Nephron (organoid): Measurements from ENCODE around the gene DNAJC22.
"Not testable (repeated sequence)": the region's sequence is repeated elsewhere in the genome, so short reads cannot be mapped to it uniquely, and the experiment has no call there.

Experiments
- H3K27ac Mint-ChIP-seq, 3 experiments: 2 replicates each; pipeline ENCODE4 v1.8.0; 2020; ENCODE audit warnings: mixed read lengths in 3 of 3, mild to moderate bottlenecking in 2 of 3, moderate library complexity in 1 of 3
- H3K27me3 Mint-ChIP-seq: 2 replicates; pipeline ENCODE4 v1.8.0; 2021; ENCODE audit warnings: low read depth, mild to moderate bottlenecking, moderate library complexity, mixed read lengths
- H3K36me3 Mint-ChIP-seq: 2 replicates; pipeline ENCODE4 v1.8.0; 2020; ENCODE audit warnings: low read depth, mixed read lengths
- H3K4me1 Mint-ChIP-seq: 2 replicates; pipeline ENCODE4 v1.8.0; 2020; ENCODE audit warnings: mixed read lengths
- H3K4me3 Mint-ChIP-seq, 3 experiments: 2 replicates each; pipeline ENCODE4 v1.8.0; 2020; ENCODE audit warnings: mild to moderate bottlenecking in 3 of 3, mixed read lengths in 3 of 3, moderate library complexity in 2 of 3
- H3K9me3 Mint-ChIP-seq: 2 replicates; pipeline ENCODE4 v1.8.0; 2020; ENCODE audit warnings: mixed read lengths
- TF ChIP-seq, protein P1 (sequence below), 3 experiments: fragments of 200-600 bp; sonication (generic); IDR thresholded peaks; one replicate each; pipeline ENCODE4 v1.5.0; 2021; ENCODE audit warnings: antibody characterized with exemption in 3 of 3; ENCODE audit not compliant: unreplicated experiment in 3 of 3

Gene DNAJC22

DNA sequence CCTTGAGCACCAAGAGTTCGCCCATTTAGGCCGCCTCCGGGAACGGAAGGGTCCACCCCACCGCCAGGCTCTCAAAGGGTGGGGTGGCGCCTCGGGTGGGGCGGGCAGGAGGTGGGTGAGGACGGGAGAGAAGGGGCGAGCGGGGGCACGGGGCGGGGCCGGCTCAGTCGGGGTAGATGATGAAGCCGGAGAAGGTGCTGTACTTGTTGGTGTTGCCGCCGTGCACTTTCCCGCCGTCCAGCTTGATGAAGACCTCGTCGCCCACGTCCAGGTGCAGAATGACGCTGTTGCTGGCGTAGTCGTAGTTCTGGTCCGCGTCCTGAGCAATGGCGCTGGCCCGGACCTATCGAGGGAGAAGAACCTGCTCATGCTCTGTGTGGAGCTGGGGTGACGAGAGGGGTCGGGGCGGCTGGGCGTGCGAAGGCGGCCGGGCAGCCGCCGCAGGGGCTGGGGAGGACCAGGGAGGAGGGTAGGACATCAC, 13.8 kb upstream of the DNAJC22 start:
- H3K4me1 Mint-ChIP-seq, result peaks cover 29% of the 10 kb centered on the region
- H3K27ac Mint-ChIP-seq, result no peak overlapping the region
- TF ChIP-seq, protein P1, sequence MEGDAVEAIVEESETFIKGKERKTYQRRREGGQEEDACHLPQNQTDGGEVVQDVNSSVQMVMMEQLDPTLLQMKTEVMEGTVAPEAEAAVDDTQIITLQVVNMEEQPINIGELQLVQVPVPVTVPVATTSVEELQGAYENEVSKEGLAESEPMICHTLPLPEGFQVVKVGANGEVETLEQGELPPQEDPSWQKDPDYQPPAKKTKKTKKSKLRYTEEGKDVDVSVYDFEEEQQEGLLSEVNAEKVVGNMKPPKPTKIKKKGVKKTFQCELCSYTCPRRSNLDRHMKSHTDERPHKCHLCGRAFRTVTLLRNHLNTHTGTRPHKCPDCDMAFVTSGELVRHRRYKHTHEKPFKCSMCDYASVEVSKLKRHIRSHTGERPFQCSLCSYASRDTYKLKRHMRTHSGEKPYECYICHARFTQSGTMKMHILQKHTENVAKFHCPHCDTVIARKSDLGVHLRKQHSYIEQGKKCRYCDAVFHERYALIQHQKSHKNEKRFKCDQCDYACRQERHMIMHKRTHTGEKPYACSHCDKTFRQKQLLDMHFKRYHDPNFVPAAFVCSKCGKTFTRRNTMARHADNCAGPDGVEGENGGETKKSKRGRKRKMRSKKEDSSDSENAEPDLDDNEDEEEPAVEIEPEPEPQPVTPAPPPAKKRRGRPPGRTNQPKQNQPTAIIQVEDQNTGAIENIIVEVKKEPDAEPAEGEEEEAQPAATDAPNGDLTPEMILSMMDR (IDR thresholded peaks at IDR 0.05; ENCODE audit: unreplicated experiment in 3 of 3), result no peak
- no peaks in the 10 kb centered on the region for H3K9me3 Mint-ChIP-seq
- H3K4me3 Mint-ChIP-seq, result no peak overlapping the region
- peaks cover 52% of the 10 kb centered on the region for H3K27me3 Mint-ChIP-seq
- peaks cover 10% of the 10 kb centered on the region for H3K36me3 Mint-ChIP-seq

DNA sequence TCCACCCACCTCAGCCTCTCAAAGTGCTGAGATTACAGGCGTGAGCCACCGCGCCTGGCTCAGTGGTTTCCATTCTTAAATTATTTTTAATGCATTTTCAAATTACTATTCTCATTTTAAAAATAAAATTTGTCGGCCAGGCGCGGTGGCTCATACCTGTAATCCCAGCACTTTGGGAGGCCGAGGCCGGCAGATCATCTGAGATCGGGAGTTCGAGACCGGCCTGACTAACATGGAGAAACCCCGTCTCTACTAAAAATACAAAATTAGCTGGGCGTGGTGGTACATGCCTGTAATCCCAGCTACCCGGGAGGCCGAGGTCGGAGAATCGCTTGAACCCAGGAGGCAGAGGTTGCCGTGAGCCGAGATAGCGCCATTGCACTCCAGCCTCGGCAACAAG, 12.9 kb upstream of the DNAJC22 start:
- H3K4me3 Mint-ChIP-seq, H3K9me3 Mint-ChIP-seq, H3K27ac Mint-ChIP-seq, H3K36me3 Mint-ChIP-seq: not testable (repeated sequence)
- Mint-ChIP-seq H3K4me1 (peaks cover 38% of the 10 kb centered on the region), H3K27me3 (peaks cover 60% of the 10 kb centered on the region)

DNA sequence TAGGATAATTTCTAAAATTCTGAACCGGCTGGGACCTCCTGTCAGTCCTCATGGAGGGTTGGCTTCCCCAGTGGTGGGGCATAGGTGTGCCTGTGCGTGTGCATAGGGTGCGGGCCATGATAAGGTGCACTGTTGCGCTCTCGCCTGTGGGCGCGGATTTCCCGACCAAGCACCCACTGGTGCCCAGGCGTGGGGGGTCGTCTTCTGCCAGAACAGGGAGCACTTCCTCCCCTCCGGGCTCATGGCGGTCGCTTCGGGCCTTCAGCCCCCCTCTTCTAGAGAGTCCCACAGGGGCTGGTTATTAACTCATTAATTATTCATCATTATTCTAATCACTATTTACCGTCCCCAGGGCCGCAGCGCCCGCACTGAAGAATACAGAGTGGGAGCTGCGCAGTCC, 12.5 kb upstream of the DNAJC22 start:
- Mint-ChIP-seq H3K36me3 (peaks cover 4% of the 10 kb centered on the region), H3K4me3 (no peak overlapping the region), H3K9me3 (no peaks in the 10 kb centered on the region), H3K27ac (peak overlapping the region in 1 of 3 experiments; percentile 3), H3K27me3 (peaks cover 64% of the 10 kb centered on the region), H3K4me1 (peaks cover 42% of the 10 kb centered on the region)
- TF ChIP-seq, protein P1 (IDR thresholded peaks at IDR 0.05; ENCODE audit: unreplicated experiment in 3 of 3), result no peak

DNA sequence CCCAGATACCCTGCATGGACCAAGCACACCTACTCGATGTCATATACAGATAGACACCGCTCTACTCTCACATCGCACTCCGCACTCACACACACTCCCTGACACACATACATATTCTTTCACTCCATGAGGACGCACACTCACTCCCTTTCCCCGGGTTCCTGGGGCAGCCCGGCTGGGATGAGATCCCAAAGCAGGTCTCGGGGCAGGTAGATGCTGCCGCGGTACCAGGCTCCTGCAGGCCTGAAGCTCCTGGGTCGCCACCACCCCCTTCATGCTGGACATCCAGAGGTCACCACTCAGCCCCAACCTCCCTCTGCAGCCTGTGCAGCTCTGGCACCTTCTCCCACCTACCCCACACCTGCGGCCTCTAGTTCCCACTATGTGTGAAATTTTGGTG, 12.0 kb upstream of the DNAJC22 start:
- Mint-ChIP-seq H3K4me3 (peak overlapping the region in 1 of 3 experiments; percentile 16), H3K4me1 (peaks cover 47% of the 10 kb centered on the region), H3K36me3 (peaks cover 4% of the 10 kb centered on the region), H3K27ac (peak overlapping the region in 1 of 3 experiments; percentile 3), H3K9me3 (no peaks in the 10 kb centered on the region), H3K27me3 (peaks cover 68% of the 10 kb centered on the region)
- TF ChIP-seq, protein P1 (IDR thresholded peaks at IDR 0.05; ENCODE audit: unreplicated experiment in 3 of 3), result no peak

DNA sequence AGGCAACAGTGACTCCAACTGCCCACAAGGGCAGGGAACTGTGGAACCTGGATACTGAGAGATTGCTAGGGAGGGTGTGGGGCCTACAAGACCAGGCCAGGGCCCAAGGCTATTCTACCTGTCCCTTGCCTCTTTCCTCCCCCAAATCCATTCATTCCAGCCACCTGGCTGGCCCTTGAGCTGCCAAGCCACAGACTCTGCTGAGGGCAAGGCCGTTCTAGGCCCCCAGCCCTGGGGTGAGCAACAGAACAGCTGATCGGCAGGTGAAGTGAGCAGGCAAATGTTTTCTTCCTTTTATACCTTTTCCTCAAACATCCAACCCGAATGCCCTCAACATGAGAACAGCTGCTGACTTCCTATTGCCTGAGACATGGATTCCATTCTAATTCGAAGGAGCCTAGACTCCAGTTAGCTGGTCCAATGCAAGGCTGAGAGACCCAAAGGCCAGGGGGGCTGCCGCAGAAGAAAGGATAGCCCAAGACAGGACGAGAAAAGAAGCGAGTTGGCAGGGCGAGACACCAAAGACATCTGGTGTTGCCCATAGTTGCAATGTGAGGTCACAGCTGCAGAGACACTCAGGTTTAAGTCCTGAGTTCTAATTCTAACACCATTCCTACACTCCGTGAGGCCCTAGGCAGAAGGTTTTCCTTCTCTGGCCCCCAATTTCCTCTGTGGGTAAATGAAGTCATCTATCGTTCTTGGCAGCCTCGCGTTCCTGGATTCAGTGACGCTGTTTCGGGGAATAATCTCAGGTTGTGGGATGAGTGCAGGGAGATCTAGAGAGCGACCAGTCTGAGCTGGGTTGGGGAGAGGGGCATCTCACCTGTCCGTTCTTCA, 11.4 kb upstream of the DNAJC22 start:
- H3K9me3 Mint-ChIP-seq, result no peaks in the 10 kb centered on the region
- TF ChIP-seq, protein P1 (IDR thresholded peaks at IDR 0.05; ENCODE audit: unreplicated experiment in 3 of 3), result no peak
- peaks cover 4% of the 10 kb centered on the region for H3K36me3 Mint-ChIP-seq
- H3K27me3 Mint-ChIP-seq, result peaks cover 74% of the 10 kb centered on the region
- peak overlapping the region in 1 of 3 experiments; percentile 6 for H3K27ac Mint-ChIP-seq
- peaks cover 53% of the 10 kb centered on the region for H3K4me1 Mint-ChIP-seq
- H3K4me3 Mint-ChIP-seq, result peak overlapping the region; percentile 54 to 67 (median 57)

DNA sequence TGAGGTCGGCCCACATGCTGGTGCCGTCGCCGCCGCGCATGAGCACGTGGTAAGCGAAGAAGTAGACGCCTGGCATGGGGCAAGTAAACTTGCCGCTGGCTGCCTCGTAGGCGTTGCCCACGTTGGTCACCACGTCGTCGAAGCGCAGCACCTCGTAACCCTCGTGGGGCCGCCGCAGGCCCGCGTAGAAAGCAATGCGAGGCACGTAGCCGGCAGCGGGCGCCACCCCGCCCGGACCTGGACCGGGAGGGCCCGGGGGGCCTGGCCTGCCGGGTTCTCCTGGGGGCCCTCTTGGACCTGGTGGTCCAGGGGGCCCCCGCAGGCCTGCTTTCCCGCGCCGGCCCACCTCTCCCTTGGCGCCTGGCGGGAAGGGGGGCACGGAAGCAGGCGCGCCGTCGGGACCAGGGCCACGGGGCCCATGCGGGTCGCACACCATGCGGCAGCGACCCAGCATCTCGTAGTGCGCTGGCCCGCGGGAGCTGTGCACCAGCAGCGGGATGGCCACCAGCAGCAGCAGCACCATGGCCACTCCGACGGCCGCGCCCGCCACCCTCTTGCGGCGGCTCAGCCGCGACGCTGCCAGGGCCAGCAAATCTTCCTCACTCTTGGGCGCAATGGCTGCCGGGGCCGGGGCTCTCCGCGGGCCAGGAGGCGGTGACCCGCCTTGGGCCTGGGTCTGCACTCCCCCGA, 10.6 kb upstream of the DNAJC22 start:
- Mint-ChIP-seq H3K27ac (no peak overlapping the region), H3K36me3 (peaks cover 4% of the 10 kb centered on the region), H3K4me3 (no peak overlapping the region), H3K27me3 (peaks cover 82% of the 10 kb centered on the region), H3K4me1 (peaks cover 61% of the 10 kb centered on the region), H3K9me3 (no peaks in the 10 kb centered on the region)
- TF ChIP-seq, protein P1 (IDR thresholded peaks at IDR 0.05; ENCODE audit: unreplicated experiment in 3 of 3), result no peak
